Testis (tissue), 2 donors: Measurements from ENCODE around the gene NGRN.
A peak's percentile ranks its signal among the peaks of the same experiment; 100 is the strongest.

ENCODE experiments used
- POLR2A ChIP-seq: fragments of 450-650 bp; IDR thresholded peaks from one replicate; pipeline ENCODE4 v1.6.1; 2017; ENCODE audit warnings: antibody characterized with exemption, mild to moderate bottlenecking, moderate library complexity
- TF ChIP-seq, protein P1 (sequence below), 3 experiments: fragments of 450-650 bp in 2 of 3; fragments of 200-600 bp in 1 of 3; sonication (generic) in 1 of 3; IDR thresholded peaks; one replicate each; pipeline ENCODE4 v1.5.1; 2016 to 2019; ENCODE audit warnings: antibody characterized with exemption in 3 of 3, mild to moderate bottlenecking in 2 of 3, moderate library complexity in 1 of 3

DNA sequence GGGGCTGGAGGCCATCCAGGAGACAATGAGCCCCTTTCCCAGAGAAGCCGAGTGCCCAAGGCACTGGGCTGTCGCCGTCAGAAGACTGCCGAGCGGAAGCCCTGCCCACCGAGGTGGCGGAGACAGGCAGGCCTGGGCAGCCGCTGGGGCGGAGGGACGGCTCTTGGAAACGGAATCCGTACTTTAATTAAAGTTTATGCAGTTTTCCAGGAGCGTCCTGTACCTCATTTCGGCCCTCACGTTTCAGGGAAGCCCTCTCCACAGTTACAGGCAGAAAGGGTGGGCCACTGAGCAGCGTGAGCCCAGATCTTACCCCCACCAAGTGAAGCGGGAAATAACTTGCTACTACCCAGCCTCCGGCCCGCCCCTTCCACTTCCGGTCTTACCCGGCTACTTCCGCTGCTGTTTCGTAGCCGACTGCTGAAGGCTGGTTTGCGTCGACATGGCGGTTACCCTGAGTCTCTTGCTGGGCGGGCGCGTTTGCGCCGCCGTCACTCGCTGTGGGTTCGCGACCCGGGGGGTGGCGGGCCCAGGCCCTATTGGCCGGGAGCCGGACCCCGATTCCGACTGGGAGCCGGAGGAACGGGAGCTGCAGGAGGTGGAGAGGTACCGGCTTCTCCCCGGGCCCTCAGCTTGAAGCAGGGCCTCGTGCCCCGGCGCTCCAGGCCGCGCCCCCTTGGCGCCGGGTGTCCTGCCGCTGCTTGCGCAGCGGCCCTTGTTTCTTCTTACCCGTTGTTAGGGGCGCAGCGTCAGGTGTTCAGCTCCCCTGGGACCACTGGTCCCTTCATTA, at the start of gene NGRN:
- TF ChIP-seq, protein P1, sequence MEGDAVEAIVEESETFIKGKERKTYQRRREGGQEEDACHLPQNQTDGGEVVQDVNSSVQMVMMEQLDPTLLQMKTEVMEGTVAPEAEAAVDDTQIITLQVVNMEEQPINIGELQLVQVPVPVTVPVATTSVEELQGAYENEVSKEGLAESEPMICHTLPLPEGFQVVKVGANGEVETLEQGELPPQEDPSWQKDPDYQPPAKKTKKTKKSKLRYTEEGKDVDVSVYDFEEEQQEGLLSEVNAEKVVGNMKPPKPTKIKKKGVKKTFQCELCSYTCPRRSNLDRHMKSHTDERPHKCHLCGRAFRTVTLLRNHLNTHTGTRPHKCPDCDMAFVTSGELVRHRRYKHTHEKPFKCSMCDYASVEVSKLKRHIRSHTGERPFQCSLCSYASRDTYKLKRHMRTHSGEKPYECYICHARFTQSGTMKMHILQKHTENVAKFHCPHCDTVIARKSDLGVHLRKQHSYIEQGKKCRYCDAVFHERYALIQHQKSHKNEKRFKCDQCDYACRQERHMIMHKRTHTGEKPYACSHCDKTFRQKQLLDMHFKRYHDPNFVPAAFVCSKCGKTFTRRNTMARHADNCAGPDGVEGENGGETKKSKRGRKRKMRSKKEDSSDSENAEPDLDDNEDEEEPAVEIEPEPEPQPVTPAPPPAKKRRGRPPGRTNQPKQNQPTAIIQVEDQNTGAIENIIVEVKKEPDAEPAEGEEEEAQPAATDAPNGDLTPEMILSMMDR (IDR thresholded peaks at IDR 0.05), result no peak
- peak; percentile 79 for TF ChIP-seq POLR2A
